H9 (cell line): ENCODE data around the gene DSTYK. TPM values are rescaled to one million over a fixed set of nuclear protein-coding genes. Genes with fewer than 3 reads are reported as not detected.

Experiments used
- DNase-seq: peaks from one replicate; pipeline ENCODE4 v3.0.0-alpha.2; 2017
- H2AFZ ChIP-seq: one replicate; pipeline ENCODE4 v1.6.1; 2013; ENCODE audit warnings: mild to moderate bottlenecking, low read length, control low read depth, moderate library complexity
- H2AK5ac ChIP-seq: 2 replicates; pipeline ENCODE4 v1.6.1; 2013; ENCODE audit warnings: low read length, control low read depth, mixed read lengths; ENCODE audit not compliant: insufficient read length
- H2BK120ac ChIP-seq: one replicate; pipeline ENCODE4 v1.6.1; 2013; ENCODE audit warnings: low read depth, mild to moderate bottlenecking, low read length, control low read depth, inconsistent platforms; ENCODE audit not compliant: poor library complexity, severe bottlenecking
- H2BK12ac ChIP-seq: 2 replicates; pipeline ENCODE4 v1.6.1; 2013; ENCODE audit warnings: low read length, control low read depth, mixed read lengths, low read depth; ENCODE audit not compliant: insufficient read length
- H2BK15ac ChIP-seq: 2 replicates; pipeline ENCODE4 v1.6.1; 2013; ENCODE audit warnings: low read depth, low read length, control low read depth
- H2BK20ac ChIP-seq: one replicate; pipeline ENCODE4 v1.6.1; 2013; ENCODE audit warnings: low read depth, mild to moderate bottlenecking, low read length, control low read depth, inconsistent platforms; ENCODE audit not compliant: poor library complexity, severe bottlenecking
- H2BK5ac ChIP-seq: 2 replicates; pipeline ENCODE4 v1.6.1; 2013; ENCODE audit warnings: low read length, control low read depth, mixed read lengths; ENCODE audit not compliant: insufficient read length
- H3K14ac ChIP-seq: 2 replicates; pipeline ENCODE4 v1.6.1; 2013; ENCODE audit warnings: low read length, control low read depth; ENCODE audit not compliant: insufficient read depth
- H3K18ac ChIP-seq: 2 replicates; pipeline ENCODE4 v1.6.1; 2013; ENCODE audit warnings: low read depth, mild to moderate bottlenecking, mixed read lengths, low read length, control low read depth; ENCODE audit not compliant: insufficient read length
- H3K23ac ChIP-seq: 2 replicates; pipeline ENCODE4 v1.6.1; 2013; ENCODE audit warnings: low read length, control low read depth, mixed read lengths, low read depth; ENCODE audit not compliant: insufficient read length
- H3K23me2 ChIP-seq: 2 replicates; pipeline ENCODE4 v1.6.1; 2013; ENCODE audit warnings: low read depth, mild to moderate bottlenecking, mixed read lengths, low read length, control low read depth; ENCODE audit not compliant: insufficient read length, poor library complexity, severe bottlenecking
- H3K27ac ChIP-seq: 2 replicates; pipeline ENCODE4 v1.5.1; 2013; ENCODE audit warnings: low read length, control low read depth, mixed read lengths, low read depth; ENCODE audit not compliant: insufficient read length
- H3K27me3 ChIP-seq: 2 replicates; pipeline ENCODE4 v1.6.1; 2013; ENCODE audit warnings: low read length, control low read depth, inconsistent platforms; ENCODE audit not compliant: insufficient read depth
- H3K4ac ChIP-seq: 2 replicates; pipeline ENCODE4 v1.6.1; 2013; ENCODE audit warnings: low read depth, mild to moderate bottlenecking, control low read depth, inconsistent platforms, low read length, moderate library complexity
- H3K4me1 ChIP-seq: 2 replicates; pipeline ENCODE4 v1.6.1; 2013; ENCODE audit warnings: low read length, control low read depth, inconsistent platforms; ENCODE audit not compliant: insufficient read depth
- H3K4me2 ChIP-seq: 2 replicates; pipeline ENCODE4 v1.6.1; 2013; ENCODE audit warnings: low read length, control low read depth, mixed read lengths; ENCODE audit not compliant: insufficient read length, insufficient read depth
- H3K56ac ChIP-seq: 2 replicates; pipeline ENCODE4 v1.6.1; 2013; ENCODE audit warnings: low read depth, mild to moderate bottlenecking, mixed read lengths, low read length, control low read depth; ENCODE audit not compliant: insufficient read length
- H3K79me1 ChIP-seq: 2 replicates; pipeline ENCODE4 v1.6.1; 2013; ENCODE audit warnings: low read depth, mild to moderate bottlenecking, moderate library complexity, low read length, control low read depth, inconsistent platforms; ENCODE audit not compliant: insufficient read depth, poor library complexity, severe bottlenecking
- H3K79me2 ChIP-seq: 2 replicates; pipeline ENCODE4 v1.6.1; 2013; ENCODE audit warnings: low read length, control low read depth, inconsistent platforms; ENCODE audit not compliant: insufficient read depth
- H3K9ac ChIP-seq: 2 replicates; pipeline ENCODE4 v1.6.1; 2013; ENCODE audit warnings: low read length, control low read depth, mixed read lengths; ENCODE audit not compliant: insufficient read length; ENCODE audit errors: extremely low read depth
- H3K9me3 ChIP-seq: one replicate; pipeline ENCODE4 v1.6.1; 2013; ENCODE audit warnings: low read depth, low read length, inconsistent platforms; ENCODE audit not compliant: control insufficient read depth
- H3T11ph ChIP-seq: one replicate; pipeline ENCODE4 v1.6.1; 2013; ENCODE audit warnings: mild to moderate bottlenecking, low read length, control low read depth, inconsistent platforms
- H4K20me1 ChIP-seq: one replicate; pipeline ENCODE4 v1.6.1; 2013; ENCODE audit not compliant: control insufficient read depth, insufficient read length, insufficient read depth
- H4K5ac ChIP-seq: 2 replicates; pipeline ENCODE4 v1.6.1; 2013; ENCODE audit warnings: low read depth, mild to moderate bottlenecking, mixed read lengths, low read length, control low read depth; ENCODE audit not compliant: insufficient read length
- H4K8ac ChIP-seq: replicated peaks from 2 replicates; pipeline ENCODE4 v1.6.1; 2013; ENCODE audit warnings: low read length, control low read depth, mixed read lengths, low read depth; ENCODE audit not compliant: insufficient read length
- H4K91ac ChIP-seq: 2 replicates; pipeline ENCODE4 v1.6.1; 2013; ENCODE audit warnings: low read depth, mild to moderate bottlenecking, moderate library complexity, mixed read lengths, low read length, control low read depth; ENCODE audit not compliant: insufficient read length
- H3K27ac Mint-ChIP-seq, 3 experiments: 2 replicates in 2 of 3; 3 replicates in 1 of 3; pipeline ENCODE4 v1.8.0; 2020 to 2021; ENCODE audit warnings: mixed read lengths in 3 of 3, mild to moderate bottlenecking in 1 of 3, moderate library complexity in 1 of 3
- H3K27me3 Mint-ChIP-seq: 2 replicates; pipeline ENCODE4 v1.8.0; 2021; ENCODE audit warnings: low read depth, mild to moderate bottlenecking, moderate library complexity, mixed read lengths
- H3K36me3 Mint-ChIP-seq, 3 experiments: 2 replicates in 2 of 3; 3 replicates in 1 of 3; pipeline ENCODE4 v1.8.0; 2020 to 2021; ENCODE audit warnings: low read depth in 3 of 3, mixed read lengths in 3 of 3; ENCODE audit not compliant: insufficient read depth in 1 of 3
- H3K4me1 Mint-ChIP-seq, 2 experiments: 2 replicates each; pipeline ENCODE4 v1.8.0; 2020; ENCODE audit warnings: mixed read lengths in 2 of 2
- H3K4me3 Mint-ChIP-seq, 2 experiments: 2 replicates in 1 of 2; 3 replicates in 1 of 2; pipeline ENCODE4 v1.8.0; 2020 to 2021; ENCODE audit warnings: mild to moderate bottlenecking in 2 of 2, mixed read lengths in 2 of 2, moderate library complexity in 1 of 2
- H3K9me3 Mint-ChIP-seq, 2 experiments: 2 replicates in 1 of 2; 3 replicates in 1 of 2; pipeline ENCODE4 v1.8.0; 2020; ENCODE audit warnings: mild to moderate bottlenecking in 2 of 2, mixed read lengths in 2 of 2, moderate library complexity in 1 of 2
- WGBS: extraction: QIAGEN DNeasy Blood & Tissue Kit; methylation state at CpG from one replicate; pipeline ENCODE4 v1.1.7; 2013; ENCODE audit warnings: missing lambda C conversion rate, low lambda C conversion rate, mixed read lengths; ENCODE audit not compliant: insufficient read length; ENCODE audit errors: extremely low coverage; 5-methylcytosine and 5-hydroxymethylcytosine counted together
- total RNA-seq: library from RNA; stranded (reverse); gene quantifications from 2 replicates; pipeline ENCODE4 v1.2.1, GENCODE V29; 2021
- TF ChIP-seq, protein P1 (sequence below): fragments of 200-600 bp; sonication (generic); conservative IDR thresholded peaks from 3 replicates; pipeline ENCODE4 v1.8.0; 2021; ENCODE audit warnings: antibody characterized with exemption, mild to moderate bottlenecking

DSTYK gene
- total RNA-seq, 1 experiment from 2014 or later = 8.5 TPM

DNA sequence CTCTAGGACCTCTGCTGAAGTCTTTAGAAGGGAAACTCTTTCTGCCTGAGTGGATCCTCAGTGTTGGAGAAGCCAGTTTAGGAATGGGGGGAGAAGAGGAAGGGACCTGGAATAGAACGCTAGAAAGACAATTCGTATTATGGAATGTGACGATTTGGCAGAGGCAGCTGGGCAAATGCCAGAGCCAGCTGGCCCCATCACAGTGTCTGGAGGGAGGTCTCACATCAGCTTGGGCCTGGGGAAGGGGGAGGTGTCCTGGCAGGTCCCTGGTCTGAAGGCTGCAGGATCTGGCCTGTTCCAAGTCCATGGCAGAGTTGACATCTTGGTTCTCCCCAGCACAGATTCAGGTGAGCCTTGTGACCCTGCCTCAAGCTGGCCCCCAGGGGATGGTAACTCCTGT is 27.6 kb upstream of the DSTYK start:
- H2BK15ac ChIP-seq = no peak overlapping the region
- H4K8ac ChIP-seq = no peak overlapping the region
- Mint-ChIP-seq H3K4me3 (no peak overlapping the region), H3K27ac (no peak overlapping the region), H3K9me3 (no peaks in the 10 kb centered on the region), H3K4me1 (peaks cover 5 to 12% of the 10 kb centered on the region in 2 experiments; a peak in 2 of 4 replicates), H3K27me3 (no peaks in the 10 kb centered on the region), H3K36me3 (peaks cover 0 to 9% (median 8%) of the 10 kb centered on the region in 3 experiments; a peak in 3 of 7 replicates)
- no peak overlapping the region for H2BK5ac ChIP-seq
- no peaks in the 10 kb centered on the region for H3K23me2 ChIP-seq
- no peak overlapping the region for H2AK5ac ChIP-seq
- H4K91ac ChIP-seq = no peak overlapping the region
- H3K14ac ChIP-seq = no peak overlapping the region
- H4K5ac ChIP-seq = no peak overlapping the region
- no peaks in the 10 kb centered on the region for H3K27me3 ChIP-seq
- TF ChIP-seq, protein P1, sequence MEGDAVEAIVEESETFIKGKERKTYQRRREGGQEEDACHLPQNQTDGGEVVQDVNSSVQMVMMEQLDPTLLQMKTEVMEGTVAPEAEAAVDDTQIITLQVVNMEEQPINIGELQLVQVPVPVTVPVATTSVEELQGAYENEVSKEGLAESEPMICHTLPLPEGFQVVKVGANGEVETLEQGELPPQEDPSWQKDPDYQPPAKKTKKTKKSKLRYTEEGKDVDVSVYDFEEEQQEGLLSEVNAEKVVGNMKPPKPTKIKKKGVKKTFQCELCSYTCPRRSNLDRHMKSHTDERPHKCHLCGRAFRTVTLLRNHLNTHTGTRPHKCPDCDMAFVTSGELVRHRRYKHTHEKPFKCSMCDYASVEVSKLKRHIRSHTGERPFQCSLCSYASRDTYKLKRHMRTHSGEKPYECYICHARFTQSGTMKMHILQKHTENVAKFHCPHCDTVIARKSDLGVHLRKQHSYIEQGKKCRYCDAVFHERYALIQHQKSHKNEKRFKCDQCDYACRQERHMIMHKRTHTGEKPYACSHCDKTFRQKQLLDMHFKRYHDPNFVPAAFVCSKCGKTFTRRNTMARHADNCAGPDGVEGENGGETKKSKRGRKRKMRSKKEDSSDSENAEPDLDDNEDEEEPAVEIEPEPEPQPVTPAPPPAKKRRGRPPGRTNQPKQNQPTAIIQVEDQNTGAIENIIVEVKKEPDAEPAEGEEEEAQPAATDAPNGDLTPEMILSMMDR = no peak
- H3K4me1 ChIP-seq = no peaks in the 10 kb centered on the region
- H3K79me1 ChIP-seq = no peaks in the 10 kb centered on the region
- no peak overlapping the region for H3K9ac ChIP-seq
- H3K9me3 ChIP-seq = no peaks in the 10 kb centered on the region
- no peak overlapping the region for H2BK20ac ChIP-seq
- no peak overlapping the region for H3K23ac ChIP-seq
- no peak overlapping the region for H3T11ph ChIP-seq
- no peak overlapping the region for H2BK120ac ChIP-seq
- no peak overlapping the region for H3K4me2 ChIP-seq
- H2BK12ac ChIP-seq = no peak overlapping the region
- H3K27ac ChIP-seq = no peak overlapping the region
- H4K20me1 ChIP-seq = no peaks in the 10 kb centered on the region
- no peak overlapping the region for H2AFZ ChIP-seq
- H3K56ac ChIP-seq = no peak overlapping the region
- no CpG with 5 or more reads among the region's 3 CpGs for WGBS
- no peaks in the 10 kb centered on the region for H3K79me2 ChIP-seq
- H3K4ac ChIP-seq = no peak overlapping the region
- no peak for DNase-seq
- H3K18ac ChIP-seq = no peak overlapping the region
